Activated CD4-positive, alpha-beta T cell treated with anti-CD3 and anti-CD28 coated beads for 48 hours (primary cell): ENCODE measurements around the gene PYHIN1.

Experiments used
- DNase-seq: peaks from one replicate; pipeline ENCODE4 v3.0.0-alpha.2; 2020

PYHIN1 gene

GRCh38 chr1:158931055-158931737, at the start of gene PYHIN1:
TSS of gene PYHIN1 (plus strand) at chr1:158931552. CDS start at chr1:158936911, 5,359 bp downstream.
- DNase-seq, result peak; percentile 26

GRCh38 chr1:158893654-158894053, 37.7 kb upstream of the PYHIN1 start:
- DNase-seq, result no peak

- no peak for DNase-seq
Observed at GRCh38 chr1:158898722-158899121, 32.6 kb upstream of the PYHIN1 start.

GRCh38 chr1:158901623-158902022, 29.7 kb upstream of the PYHIN1 start:
- DNase-seq, result no peak

GRCh38 chr1:158916085-158916484, 15.3 kb upstream of the PYHIN1 start:
- no peak for DNase-seq

- DNase-seq, result no peak
Observed at GRCh38 chr1:158924677-158925076, 6.7 kb upstream of the PYHIN1 start.

GRCh38 chr1:158930504-158930903, 848 bp upstream of the PYHIN1 start:
- peak; percentile 39 for DNase-seq

GRCh38 chr1:158932171-158932570, 819 bp downstream of the PYHIN1 start:
- no peak for DNase-seq

GRCh38 chr1:158933621-158934020, 2.3 kb downstream of the PYHIN1 start:
- DNase-seq, result no peak

GRCh38 chr1:158939180-158939579, 7.8 kb downstream of the PYHIN1 start:
- no peak for DNase-seq

- DNase-seq, result no peak
Observed at GRCh38 chr1:158941317-158941716, 10.0 kb downstream of the PYHIN1 start.

GRCh38 chr1:158942490-158942889, 11.1 kb downstream of the PYHIN1 start:
- DNase-seq, result no peak

GRCh38 chr1:158943059-158943458, 11.7 kb downstream of the PYHIN1 start:
- DNase-seq, result no peak

- DNase-seq, result no peak
Observed at GRCh38 chr1:158945061-158945460, 13.7 kb downstream of the PYHIN1 start.

GRCh38 chr1:158946785-158947184, 15.4 kb downstream of the PYHIN1 start:
- no peak for DNase-seq

GRCh38 chr1:158951956-158952355, 20.6 kb downstream of the PYHIN1 start:
- no peak for DNase-seq

GRCh38 chr1:158952416-158952815, 21.1 kb downstream of the PYHIN1 start:
- DNase-seq, result no peak

- no peak for DNase-seq
Observed at GRCh38 chr1:158961178-158961577, 29.8 kb downstream of the PYHIN1 start.

GRCh38 chr1:158962983-158963382, 31.6 kb downstream of the PYHIN1 start:
- DNase-seq, result no peak

GRCh38 chr1:158969166-158969565, 37.8 kb downstream of the PYHIN1 start:
- DNase-seq, result no peak

GRCh38 chr1:158969855-158970254, 38.5 kb downstream of the PYHIN1 start:
- DNase-seq, result peak; percentile 27

GRCh38 chr1:158972841-158973240, 41.5 kb downstream of the PYHIN1 start:
- DNase-seq, result peak; percentile 29

GRCh38 chr1:158976219-158976618, 44.9 kb downstream of the PYHIN1 start:
- DNase-seq, result no peak

- DNase-seq, result no peak
Observed at GRCh38 chr1:158978730-158979129, 47.4 kb downstream of the PYHIN1 start.

- no peak for DNase-seq
Observed at GRCh38 chr1:158979229-158979628, 47.9 kb downstream of the PYHIN1 start.
